Stimulated activated CD4-positive, alpha-beta T cell treated with anti-CD3 and anti-CD28 coated beads, Interleukin-1b, Interleukin-23, amount 100 ng/mL, for 4 hours (primary cell): ENCODE results near the gene ATG4D.

ENCODE experiments used
- DNase-seq, 2 donors: peaks; one replicate each; pipeline ENCODE4 v3.0.0-alpha.2; 2020; ENCODE audit warnings: low read depth in 2 of 2

ATG4D gene

GRCh38 chr19:10543420-10544241 lies at the start of gene ATG4D:
ATG4D (plus strand) TSS chr19:10543904; CDS start chr19:10544091, 187 bp downstream.
- peak; percentile 66 to 79 for DNase-seq

- no peak for DNase-seq
Measured at GRCh38 chr19:10497371-10497770, 46.3 kb upstream of the ATG4D start.

- DNase-seq, result no peak
Measured at GRCh38 chr19:10499550-10500246, 44.0 kb upstream of the ATG4D start.

GRCh38 chr19:10500247-10500592 lies 43.5 kb upstream of the ATG4D start:
- DNase-seq, result no peak

- peak in 1 of 2 donors; percentile 49 for DNase-seq
Measured at GRCh38 chr19:10501971-10502523, 41.7 kb upstream of the ATG4D start.

GRCh38 chr19:10502524-10503001 lies 41.1 kb upstream of the ATG4D start:
- DNase-seq, result peak; percentile 80 to 89

- DNase-seq, result no peak
Measured at GRCh38 chr19:10503002-10503789, 40.5 kb upstream of the ATG4D start, which contains the start of gene KEAP1. KEAP1 (minus strand) TSS chr19:10503356; CDS start chr19:10500033, 3,323 bp downstream.

- peak; percentile 78 to 81 for DNase-seq
Measured at GRCh38 chr19:10505583-10506229, 38.0 kb upstream of the ATG4D start.

- DNase-seq, result no peak
Measured at GRCh38 chr19:10508036-10508435, 35.7 kb upstream of the ATG4D start.

- no peak for DNase-seq
Measured at GRCh38 chr19:10508707-10509106, 35.0 kb upstream of the ATG4D start.

GRCh38 chr19:10510301-10510802 lies 33.4 kb upstream of the ATG4D start:
- peak; percentile 50 to 54 for DNase-seq

GRCh38 chr19:10513223-10513622 lies 30.5 kb upstream of the ATG4D start:
- no peak for DNase-seq

GRCh38 chr19:10514211-10515145 lies 29.2 kb upstream of the ATG4D start:
- no peak for DNase-seq

GRCh38 chr19:10516064-10516385 lies 27.7 kb upstream of the ATG4D start:
- no peak for DNase-seq

- no peak for DNase-seq
Measured at GRCh38 chr19:10516671-10517286, 26.9 kb upstream of the ATG4D start.

GRCh38 chr19:10517361-10517759 lies 26.3 kb upstream of the ATG4D start, which contains the start of gene S1PR5:
S1PR5 (minus strand) TSS chr19:10517447; CDS start chr19:10515011, 2,436 bp downstream.
- DNase-seq, result no peak

- DNase-seq, result no peak
Measured at GRCh38 chr19:10517760-10518443, 25.8 kb upstream of the ATG4D start.

GRCh38 chr19:10518444-10519361 lies 25.0 kb upstream of the ATG4D start:
- DNase-seq, result no peak
